ENCODE results near the gene PCYT1A. TPM values are rescaled to one million over a fixed set of nuclear protein-coding genes. Genes with fewer than 3 reads are reported as not detected.
"Not testable (repeated sequence)": the region's sequence is repeated elsewhere in the genome, so short reads cannot be mapped to it uniquely, and the experiment has no call there.

PCYT1A gene
- total RNA-seq, 1 experiment from 2014 or later: 43.5 TPM

DNA sequence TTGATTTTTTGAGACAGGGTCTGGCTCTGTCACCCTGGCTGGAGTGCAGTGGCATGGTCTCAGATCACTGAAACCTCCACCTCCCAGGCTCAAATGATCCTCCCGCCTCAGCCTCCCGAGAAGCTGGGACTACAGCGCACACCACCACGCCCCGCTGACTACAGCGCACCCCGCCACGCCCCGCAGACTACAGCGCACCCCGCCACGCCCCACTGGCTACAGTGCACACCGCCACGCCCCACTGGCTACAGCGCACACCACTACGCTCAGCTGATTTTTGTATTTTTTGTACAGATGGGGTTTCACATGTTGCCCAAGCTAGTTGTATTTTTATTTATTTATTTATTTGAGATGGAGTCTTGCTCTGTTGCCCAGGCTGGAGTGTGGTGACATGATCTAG lies 35.6 kb downstream of the PCYT1A start:
- no peak for DNase-seq (ENCODE audit: low read depth)
- in situ Hi-C loops (cut with HindIII; ENCODE audit: low pct_unique_long_range_greater_than_20kb, low sequenced_read_pairs): no loop called here

DNA sequence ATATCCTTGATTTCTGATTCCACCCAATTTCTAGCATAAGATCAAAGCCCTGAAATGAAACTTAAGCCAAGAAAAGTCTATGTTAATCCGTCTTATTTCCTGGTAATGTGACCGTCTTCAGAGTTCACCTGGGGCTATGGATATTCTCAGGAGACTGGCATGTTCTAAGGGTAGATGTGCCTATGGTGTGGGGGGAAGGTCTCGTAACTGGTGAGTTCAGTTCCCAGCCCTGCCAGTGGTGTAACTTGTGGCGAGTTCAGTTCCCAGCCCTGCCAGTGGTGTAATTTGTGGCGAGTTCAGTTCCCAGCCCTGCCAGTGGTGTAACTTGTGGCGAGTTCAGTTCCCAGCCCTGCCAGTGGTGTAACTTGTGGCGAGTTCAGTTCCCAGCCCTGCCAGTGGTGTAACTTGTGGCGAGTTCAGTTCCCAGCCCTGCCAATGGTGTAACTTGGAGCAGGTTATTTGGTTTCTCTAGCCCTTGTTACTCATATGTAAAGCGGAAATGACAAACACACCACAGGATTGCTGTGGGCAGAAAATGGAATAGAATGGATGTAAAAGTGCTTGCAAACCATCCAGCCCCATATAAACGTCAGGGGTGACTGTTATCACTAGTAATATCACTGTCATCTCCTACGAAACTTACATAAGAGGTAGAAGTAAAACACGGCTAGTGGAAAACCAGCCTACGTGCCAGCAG lies 40.8 kb downstream of the PCYT1A start:
- in situ Hi-C loops (cut with HindIII; ENCODE audit: low pct_unique_long_range_greater_than_20kb, low sequenced_read_pairs): no loop called here
- no peak for DNase-seq (ENCODE audit: low read depth)

- in situ Hi-C loops (cut with HindIII; ENCODE audit: low pct_unique_long_range_greater_than_20kb, low sequenced_read_pairs); DNase-seq (ENCODE audit: low read depth): not testable (repeated sequence)
Measured at GRCh38 chr3:196244166-196244565, 43.4 kb downstream of the PCYT1A start.

GRCh38 chr3:196241704-196242103 lies 45.8 kb downstream of the PCYT1A start:
- in situ Hi-C loops (cut with HindIII; ENCODE audit: low pct_unique_long_range_greater_than_20kb, low sequenced_read_pairs): no loop called here
- no peak for DNase-seq (ENCODE audit: low read depth)

DNA sequence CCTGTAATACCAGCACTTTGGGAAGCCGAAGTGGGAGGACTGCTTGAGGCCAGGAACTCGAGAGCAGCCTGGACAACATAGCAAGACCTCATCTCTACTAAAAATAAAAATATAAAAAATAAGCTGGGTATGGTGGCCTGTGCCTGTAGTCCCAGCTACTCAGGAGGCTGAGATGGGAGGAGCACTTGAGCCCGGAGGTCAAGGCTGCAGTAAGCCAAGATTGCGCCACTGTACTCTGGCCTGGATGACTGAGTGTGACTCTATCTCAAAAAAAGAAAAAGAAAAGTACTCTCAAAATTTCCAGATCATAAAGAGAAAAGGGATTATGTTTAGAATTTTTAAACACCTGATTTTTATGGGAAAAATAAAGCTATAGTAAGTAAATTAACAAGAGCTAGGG lies 47.1 kb downstream of the PCYT1A start:
- in situ Hi-C loops (cut with HindIII; ENCODE audit: low pct_unique_long_range_greater_than_20kb, low sequenced_read_pairs): no loop called here
- DNase-seq (ENCODE audit: low read depth): no peak

GRCh38 chr3:196238612-196239560 lies 48.6 kb downstream of the PCYT1A start:
- DNase-seq (ENCODE audit: low read depth): no peak
- in situ Hi-C loops (cut with HindIII; ENCODE audit: low pct_unique_long_range_greater_than_20kb, low sequenced_read_pairs): no loop called here

- in situ Hi-C loops (cut with HindIII; ENCODE audit: low pct_unique_long_range_greater_than_20kb, low sequenced_read_pairs): no loop called here
- DNase-seq (ENCODE audit: low read depth): no peak
Measured at GRCh38 chr3:196237203-196237602, 50.3 kb downstream of the PCYT1A start.

- no peak for DNase-seq (ENCODE audit: low read depth)
- in situ Hi-C loops (cut with HindIII; ENCODE audit: low pct_unique_long_range_greater_than_20kb, low sequenced_read_pairs): no loop called here
Measured at GRCh38 chr3:196236223-196236622, 51.3 kb downstream of the PCYT1A start.

GRCh38 chr3:196235452-196236122 lies 51.9 kb downstream of the PCYT1A start:
- in situ Hi-C loops (cut with HindIII; ENCODE audit: low pct_unique_long_range_greater_than_20kb, low sequenced_read_pairs): no loop called here

GRCh38 chr3:196232882-196233251 lies 54.7 kb downstream of the PCYT1A start:
- in situ Hi-C loops (cut with HindIII; ENCODE audit: low pct_unique_long_range_greater_than_20kb, low sequenced_read_pairs): no loop called here

More at GRCh38 chr3:196235452-196236122, 51.9 kb downstream of the PCYT1A start:
- no peak for DNase-seq (ENCODE audit: low read depth)

GRCh38 chr3:196232154-196232881 lies 55.2 kb downstream of the PCYT1A start:
- no peak for DNase-seq (ENCODE audit: low read depth)
- in situ Hi-C loops (cut with HindIII; ENCODE audit: low pct_unique_long_range_greater_than_20kb, low sequenced_read_pairs): no loop called here

More at GRCh38 chr3:196232882-196233251, 54.7 kb downstream of the PCYT1A start:
- DNase-seq (ENCODE audit: low read depth): no peak

DNA sequence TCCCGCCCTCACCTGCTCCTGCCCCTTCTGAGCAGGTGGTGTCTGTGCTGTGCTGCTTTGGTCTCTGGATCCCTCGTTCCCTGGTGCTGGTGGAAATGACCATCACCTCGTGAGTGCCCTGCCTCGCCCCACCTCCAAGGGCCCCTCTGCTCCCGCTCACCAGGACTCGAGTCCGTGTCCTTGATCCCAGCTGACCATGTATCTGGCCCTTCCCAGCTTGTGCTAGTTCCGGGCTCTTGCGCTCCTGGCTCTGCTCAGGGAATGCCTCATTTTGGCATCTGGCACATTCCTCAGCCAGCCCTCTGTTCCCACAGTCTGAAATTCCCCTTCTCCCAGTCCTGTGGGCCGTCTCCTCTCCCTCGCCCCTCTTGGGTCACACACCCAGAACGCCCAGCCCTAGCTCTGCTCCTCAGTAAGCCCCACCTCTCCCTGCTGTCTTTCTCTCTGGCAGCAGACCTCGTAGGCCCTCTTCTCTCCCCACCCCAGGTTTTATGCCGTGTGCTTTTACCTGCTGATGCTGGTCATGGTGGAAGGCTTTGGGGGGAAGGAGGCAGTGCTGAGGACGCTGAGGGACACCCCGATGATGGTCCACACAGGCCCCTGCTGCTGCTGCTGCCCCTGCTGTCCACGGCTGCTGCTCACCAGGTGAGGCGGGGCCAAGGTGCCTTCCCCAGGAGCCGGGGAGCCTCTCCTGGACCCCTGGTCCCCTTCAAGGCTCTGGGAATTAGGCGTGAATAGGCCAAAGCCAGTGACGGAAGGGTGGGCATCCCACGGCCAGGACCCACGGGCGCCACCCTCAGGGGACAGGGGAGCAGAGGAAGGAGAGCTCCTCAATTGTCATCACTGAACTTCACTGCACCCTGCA lies 59.7 kb downstream of the PCYT1A start:
- DNase-seq (ENCODE audit: low read depth): no peak
- in situ Hi-C loops (cut with HindIII; ENCODE audit: low pct_unique_long_range_greater_than_20kb, low sequenced_read_pairs): no loop called here

DNA sequence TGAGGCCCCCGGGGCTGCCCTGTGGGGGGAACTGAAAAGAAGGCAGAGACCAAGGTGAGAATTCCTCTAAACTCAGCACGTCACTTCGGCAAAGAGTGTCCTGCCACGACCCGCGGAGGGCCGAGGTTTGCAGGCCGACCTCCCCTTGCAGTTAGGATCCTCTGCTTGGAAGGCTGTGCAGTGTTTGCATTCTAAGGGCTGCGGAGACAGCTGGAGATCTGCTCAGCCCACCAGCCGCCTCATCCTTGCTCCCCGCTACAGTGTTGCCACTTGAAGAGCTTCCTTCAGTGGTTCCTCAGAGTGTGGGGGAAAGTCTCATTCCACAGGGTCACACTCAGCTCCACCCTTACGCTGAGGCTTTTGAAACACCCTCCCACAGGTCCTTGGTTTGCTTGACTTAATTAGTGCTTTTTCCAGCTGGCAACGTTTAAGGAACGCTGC lies 60.4 kb downstream of the PCYT1A start:
- in situ Hi-C loops (cut with HindIII; ENCODE audit: low pct_unique_long_range_greater_than_20kb, low sequenced_read_pairs): no loop called here
- DNase-seq (ENCODE audit: low read depth): no peak

GRCh38 chr3:196225763-196226364 lies 61.7 kb downstream of the PCYT1A start:
- DNase-seq (ENCODE audit: low read depth): no peak
- in situ Hi-C loops (cut with HindIII; ENCODE audit: low pct_unique_long_range_greater_than_20kb, low sequenced_read_pairs): no loop called here

DNA sequence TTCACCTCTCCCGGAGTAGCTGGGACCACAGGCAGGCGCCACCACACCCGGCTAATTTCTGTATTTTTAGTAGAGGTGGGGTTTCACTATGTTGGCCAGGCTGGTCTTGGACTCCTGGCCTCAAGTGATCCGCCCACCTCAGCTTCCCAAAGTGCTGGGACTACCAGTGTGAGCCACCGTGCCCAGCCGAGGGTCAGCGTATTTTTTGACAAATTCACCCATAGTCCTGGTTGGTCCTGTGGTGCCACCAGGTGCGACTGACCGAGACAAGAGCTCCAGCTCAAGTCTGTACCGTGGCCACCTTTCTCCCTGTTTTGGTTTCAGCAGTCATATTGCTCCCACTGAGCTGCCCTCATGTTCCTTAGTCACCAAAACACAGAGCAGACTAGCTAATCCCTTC lies 62.4 kb downstream of the PCYT1A start:
- in situ Hi-C loops (cut with HindIII; ENCODE audit: low pct_unique_long_range_greater_than_20kb, low sequenced_read_pairs): no loop called here
- no peak for DNase-seq (ENCODE audit: low read depth)

GRCh38 chr3:196222876-196223595 lies 64.5 kb downstream of the PCYT1A start:
- no peak for DNase-seq (ENCODE audit: low read depth)
- in situ Hi-C loops (cut with HindIII; ENCODE audit: low pct_unique_long_range_greater_than_20kb, low sequenced_read_pairs): no loop called here
